HEK293 (cell line): ENCODE data around the gene ADI1.

Source experiments
- KLF9 ChIP-seq: fragments of 450-650 bp; formaldehyde crosslinking; IDR thresholded peaks from 2 replicates; pipeline ENCODE4 v1.5.1; 2016; ENCODE audit warnings: missing biosample characterization, missing genetic modification characterization, low read depth
- TCF7L2 ChIP-seq: IDR thresholded peaks from 2 replicates; pipeline ENCODE4 v1.6.1; 2011; ENCODE audit warnings: low read depth, mild to moderate bottlenecking, inconsistent platforms, low read length, moderate library complexity, borderline replicate concordance
- ZBTB8A ChIP-seq: fragments of 450-650 bp; formaldehyde crosslinking; IDR thresholded peaks from 2 replicates; pipeline ENCODE4 v1.5.1; 2016; ENCODE audit warnings: missing biosample characterization, missing genetic modification characterization
- ZNF10 ChIP-seq: fragments of 450-650 bp; formaldehyde crosslinking; IDR thresholded peaks from 2 replicates; pipeline ENCODE4 v1.5.1; 2017; ENCODE audit warnings: missing biosample characterization, missing genetic modification characterization
- ZNF157 ChIP-seq: fragments of 450-650 bp; formaldehyde crosslinking; IDR thresholded peaks from 2 replicates; pipeline ENCODE4 v1.5.1; 2016; ENCODE audit warnings: missing biosample characterization, missing genetic modification characterization
- ZNF184 ChIP-seq: fragments of 450-650 bp; IDR thresholded peaks from 2 replicates; pipeline ENCODE4 v1.5.1; 2018; ENCODE audit warnings: missing biosample characterization, mild to moderate bottlenecking, missing genetic modification characterization
- ZNF274 ChIP-seq, 2 experiments: fragments of 200-500 bp in 1 of 2; fragments of 450-650 bp in 1 of 2; sonication (Bioruptor generic) in 1 of 2; formaldehyde crosslinking in 1 of 2; IDR thresholded peaks; 2 replicates each; pipeline versions ENCODE4 v1.5.1 to v1.6.1; 2014 to 2016; ENCODE audit warnings: borderline replicate concordance in 1 of 2, inconsistent platforms in 1 of 2, low read length in 1 of 2, missing biosample characterization in 1 of 2, missing genetic modification characterization in 1 of 2
- ZNF292 ChIP-seq: fragments of 450-650 bp; formaldehyde crosslinking; IDR thresholded peaks from 2 replicates; pipeline ENCODE4 v1.5.1; 2016; ENCODE audit warnings: low read depth, missing biosample characterization, missing genetic modification characterization, borderline replicate concordance
- TF ChIP-seq, protein P1 (sequence below): fragments of 450-650 bp; formaldehyde crosslinking; IDR thresholded peaks from 2 replicates; pipeline ENCODE4 v1.5.1; 2016; ENCODE audit warnings: missing biosample characterization, missing genetic modification characterization
- TF ChIP-seq, protein P2 (sequence below): fragments of 450-650 bp; IDR thresholded peaks from 2 replicates; pipeline ENCODE4 v1.5.1; 2018; ENCODE audit warnings: missing biosample characterization, missing genetic modification characterization
- TF ChIP-seq, protein P3 (sequence below): fragments of 450-650 bp; formaldehyde crosslinking; IDR thresholded peaks from 2 replicates; pipeline ENCODE4 v1.5.1; 2016; ENCODE audit warnings: missing biosample characterization, missing genetic modification characterization
- TF ChIP-seq, protein P4 (sequence below): fragments of 450-650 bp; formaldehyde crosslinking; IDR thresholded peaks from 2 replicates; pipeline ENCODE4 v1.5.1; 2016; ENCODE audit warnings: missing biosample characterization, missing genetic modification characterization, borderline replicate concordance
- TF ChIP-seq, protein P5 (sequence below): fragments of 450-650 bp; formaldehyde crosslinking; IDR thresholded peaks from 2 replicates; pipeline ENCODE4 v1.5.1; 2016; ENCODE audit warnings: missing biosample characterization, missing genetic modification characterization

DNA sequence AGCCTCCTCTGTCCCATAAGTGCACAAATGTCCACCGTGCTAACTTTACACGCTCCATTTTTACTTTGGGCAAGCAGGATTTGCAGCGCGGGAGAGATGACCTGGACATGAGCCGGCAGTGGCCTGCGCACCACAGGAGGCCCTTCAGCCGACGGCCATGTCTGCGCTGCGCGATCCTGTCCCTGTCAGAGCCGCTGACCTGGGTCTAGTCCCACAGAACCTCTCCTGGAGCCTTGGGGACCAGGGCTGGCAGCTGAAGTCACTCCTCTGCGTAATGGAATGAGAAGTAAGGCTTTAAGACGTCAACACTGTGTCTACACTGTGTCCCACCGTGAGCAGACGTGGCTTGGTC lies 29.6 kb downstream of the ADI1 start:
- TF ChIP-seq, protein P1, sequence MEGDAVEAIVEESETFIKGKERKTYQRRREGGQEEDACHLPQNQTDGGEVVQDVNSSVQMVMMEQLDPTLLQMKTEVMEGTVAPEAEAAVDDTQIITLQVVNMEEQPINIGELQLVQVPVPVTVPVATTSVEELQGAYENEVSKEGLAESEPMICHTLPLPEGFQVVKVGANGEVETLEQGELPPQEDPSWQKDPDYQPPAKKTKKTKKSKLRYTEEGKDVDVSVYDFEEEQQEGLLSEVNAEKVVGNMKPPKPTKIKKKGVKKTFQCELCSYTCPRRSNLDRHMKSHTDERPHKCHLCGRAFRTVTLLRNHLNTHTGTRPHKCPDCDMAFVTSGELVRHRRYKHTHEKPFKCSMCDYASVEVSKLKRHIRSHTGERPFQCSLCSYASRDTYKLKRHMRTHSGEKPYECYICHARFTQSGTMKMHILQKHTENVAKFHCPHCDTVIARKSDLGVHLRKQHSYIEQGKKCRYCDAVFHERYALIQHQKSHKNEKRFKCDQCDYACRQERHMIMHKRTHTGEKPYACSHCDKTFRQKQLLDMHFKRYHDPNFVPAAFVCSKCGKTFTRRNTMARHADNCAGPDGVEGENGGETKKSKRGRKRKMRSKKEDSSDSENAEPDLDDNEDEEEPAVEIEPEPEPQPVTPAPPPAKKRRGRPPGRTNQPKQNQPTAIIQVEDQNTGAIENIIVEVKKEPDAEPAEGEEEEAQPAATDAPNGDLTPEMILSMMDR (tag by site-specific recombination), result no peak
- TF ChIP-seq TCF7L2 (no peak), ZBTB8A (tag by site-specific recombination) (no peak), ZNF274 (IDR thresholded peaks at IDR 0.05; ENCODE audit: low read length) (no peak), ZNF274 (tag by site-specific recombination; IDR thresholded peaks at IDR 0.05; ENCODE audit: borderline replicate concordance) (no peak), ZNF10 (tag by site-specific recombination) (no peak), ZNF184 (tag by site-specific recombination) (no peak), ZNF292 (tag by site-specific recombination) (no peak), KLF9 (no peak), ZNF157 (tag by site-specific recombination) (no peak)
- TF ChIP-seq, protein P2, sequence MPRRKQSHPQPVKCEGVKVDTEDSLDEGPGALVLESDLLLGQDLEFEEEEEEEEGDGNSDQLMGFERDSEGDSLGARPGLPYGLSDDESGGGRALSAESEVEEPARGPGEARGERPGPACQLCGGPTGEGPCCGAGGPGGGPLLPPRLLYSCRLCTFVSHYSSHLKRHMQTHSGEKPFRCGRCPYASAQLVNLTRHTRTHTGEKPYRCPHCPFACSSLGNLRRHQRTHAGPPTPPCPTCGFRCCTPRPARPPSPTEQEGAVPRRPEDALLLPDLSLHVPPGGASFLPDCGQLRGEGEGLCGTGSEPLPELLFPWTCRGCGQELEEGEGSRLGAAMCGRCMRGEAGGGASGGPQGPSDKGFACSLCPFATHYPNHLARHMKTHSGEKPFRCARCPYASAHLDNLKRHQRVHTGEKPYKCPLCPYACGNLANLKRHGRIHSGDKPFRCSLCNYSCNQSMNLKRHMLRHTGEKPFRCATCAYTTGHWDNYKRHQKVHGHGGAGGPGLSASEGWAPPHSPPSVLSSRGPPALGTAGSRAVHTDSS (tag by site-specific recombination), result no peak
- TF ChIP-seq, protein P3, sequence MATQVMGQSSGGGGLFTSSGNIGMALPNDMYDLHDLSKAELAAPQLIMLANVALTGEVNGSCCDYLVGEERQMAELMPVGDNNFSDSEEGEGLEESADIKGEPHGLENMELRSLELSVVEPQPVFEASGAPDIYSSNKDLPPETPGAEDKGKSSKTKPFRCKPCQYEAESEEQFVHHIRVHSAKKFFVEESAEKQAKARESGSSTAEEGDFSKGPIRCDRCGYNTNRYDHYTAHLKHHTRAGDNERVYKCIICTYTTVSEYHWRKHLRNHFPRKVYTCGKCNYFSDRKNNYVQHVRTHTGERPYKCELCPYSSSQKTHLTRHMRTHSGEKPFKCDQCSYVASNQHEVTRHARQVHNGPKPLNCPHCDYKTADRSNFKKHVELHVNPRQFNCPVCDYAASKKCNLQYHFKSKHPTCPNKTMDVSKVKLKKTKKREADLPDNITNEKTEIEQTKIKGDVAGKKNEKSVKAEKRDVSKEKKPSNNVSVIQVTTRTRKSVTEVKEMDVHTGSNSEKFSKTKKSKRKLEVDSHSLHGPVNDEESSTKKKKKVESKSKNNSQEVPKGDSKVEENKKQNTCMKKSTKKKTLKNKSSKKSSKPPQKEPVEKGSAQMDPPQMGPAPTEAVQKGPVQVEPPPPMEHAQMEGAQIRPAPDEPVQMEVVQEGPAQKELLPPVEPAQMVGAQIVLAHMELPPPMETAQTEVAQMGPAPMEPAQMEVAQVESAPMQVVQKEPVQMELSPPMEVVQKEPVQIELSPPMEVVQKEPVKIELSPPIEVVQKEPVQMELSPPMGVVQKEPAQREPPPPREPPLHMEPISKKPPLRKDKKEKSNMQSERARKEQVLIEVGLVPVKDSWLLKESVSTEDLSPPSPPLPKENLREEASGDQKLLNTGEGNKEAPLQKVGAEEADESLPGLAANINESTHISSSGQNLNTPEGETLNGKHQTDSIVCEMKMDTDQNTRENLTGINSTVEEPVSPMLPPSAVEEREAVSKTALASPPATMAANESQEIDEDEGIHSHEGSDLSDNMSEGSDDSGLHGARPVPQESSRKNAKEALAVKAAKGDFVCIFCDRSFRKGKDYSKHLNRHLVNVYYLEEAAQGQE (tag by site-specific recombination), result no peak
- TF ChIP-seq, protein P4, sequence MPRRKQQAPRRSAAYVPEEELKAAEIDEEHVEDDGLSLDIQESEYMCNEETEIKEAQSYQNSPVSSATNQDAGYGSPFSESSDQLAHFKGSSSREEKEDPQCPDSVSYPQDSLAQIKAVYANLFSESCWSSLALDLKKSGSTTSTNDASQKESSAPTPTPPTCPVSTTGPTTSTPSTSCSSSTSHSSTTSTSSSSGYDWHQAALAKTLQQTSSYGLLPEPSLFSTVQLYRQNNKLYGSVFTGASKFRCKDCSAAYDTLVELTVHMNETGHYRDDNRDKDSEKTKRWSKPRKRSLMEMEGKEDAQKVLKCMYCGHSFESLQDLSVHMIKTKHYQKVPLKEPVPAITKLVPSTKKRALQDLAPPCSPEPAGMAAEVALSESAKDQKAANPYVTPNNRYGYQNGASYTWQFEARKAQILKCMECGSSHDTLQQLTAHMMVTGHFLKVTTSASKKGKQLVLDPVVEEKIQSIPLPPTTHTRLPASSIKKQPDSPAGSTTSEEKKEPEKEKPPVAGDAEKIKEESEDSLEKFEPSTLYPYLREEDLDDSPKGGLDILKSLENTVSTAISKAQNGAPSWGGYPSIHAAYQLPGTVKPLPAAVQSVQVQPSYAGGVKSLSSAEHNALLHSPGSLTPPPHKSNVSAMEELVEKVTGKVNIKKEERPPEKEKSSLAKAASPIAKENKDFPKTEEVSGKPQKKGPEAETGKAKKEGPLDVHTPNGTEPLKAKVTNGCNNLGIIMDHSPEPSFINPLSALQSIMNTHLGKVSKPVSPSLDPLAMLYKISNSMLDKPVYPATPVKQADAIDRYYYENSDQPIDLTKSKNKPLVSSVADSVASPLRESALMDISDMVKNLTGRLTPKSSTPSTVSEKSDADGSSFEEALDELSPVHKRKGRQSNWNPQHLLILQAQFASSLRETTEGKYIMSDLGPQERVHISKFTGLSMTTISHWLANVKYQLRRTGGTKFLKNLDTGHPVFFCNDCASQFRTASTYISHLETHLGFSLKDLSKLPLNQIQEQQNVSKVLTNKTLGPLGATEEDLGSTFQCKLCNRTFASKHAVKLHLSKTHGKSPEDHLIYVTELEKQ (tag by site-specific recombination), result no peak
- TF ChIP-seq, protein P5, sequence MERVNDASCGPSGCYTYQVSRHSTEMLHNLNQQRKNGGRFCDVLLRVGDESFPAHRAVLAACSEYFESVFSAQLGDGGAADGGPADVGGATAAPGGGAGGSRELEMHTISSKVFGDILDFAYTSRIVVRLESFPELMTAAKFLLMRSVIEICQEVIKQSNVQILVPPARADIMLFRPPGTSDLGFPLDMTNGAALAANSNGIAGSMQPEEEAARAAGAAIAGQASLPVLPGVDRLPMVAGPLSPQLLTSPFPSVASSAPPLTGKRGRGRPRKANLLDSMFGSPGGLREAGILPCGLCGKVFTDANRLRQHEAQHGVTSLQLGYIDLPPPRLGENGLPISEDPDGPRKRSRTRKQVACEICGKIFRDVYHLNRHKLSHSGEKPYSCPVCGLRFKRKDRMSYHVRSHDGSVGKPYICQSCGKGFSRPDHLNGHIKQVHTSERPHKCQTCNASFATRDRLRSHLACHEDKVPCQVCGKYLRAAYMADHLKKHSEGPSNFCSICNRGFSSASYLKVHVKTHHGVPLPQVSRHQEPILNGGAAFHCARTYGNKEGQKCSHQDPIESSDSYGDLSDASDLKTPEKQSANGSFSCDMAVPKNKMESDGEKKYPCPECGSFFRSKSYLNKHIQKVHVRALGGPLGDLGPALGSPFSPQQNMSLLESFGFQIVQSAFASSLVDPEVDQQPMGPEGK (tag by site-specific recombination), result no peak
